K562 (cell line): Measurements from ENCODE around the gene ITGA2B. TPM values are rescaled to one million over a fixed set of nuclear protein-coding genes. Genes with fewer than 3 reads are reported as not detected.

Experiments used
- BCOR ChIP-seq: fragments of 450-650 bp; IDR thresholded peaks from 2 replicates; pipeline ENCODE4 v1.6.1; 2016
- CEBPB ChIP-seq: fragments of 450-650 bp; IDR thresholded peaks from 2 replicates; pipeline ENCODE4 v1.6.1; 2016; ENCODE audit warnings: missing genetic modification characterization, missing compliant biosample characterization
- DMBX1 ChIP-seq: fragments of 250-450 bp; sonication (Bioruptor Pico); IDR thresholded peaks from 2 replicates; pipeline ENCODE4 v1.8.0; 2022; ENCODE audit warnings: inconsistent platforms, mild to moderate bottlenecking, moderate library complexity, borderline replicate concordance
- NRF1 ChIP-seq, 2 experiments: fragments of 450-650 bp; IDR thresholded peaks in 1 of 2; conservative IDR thresholded peaks in 1 of 2; 2 replicates each; pipeline ENCODE4 v1.6.1; 2014; ENCODE audit warnings: mild to moderate bottlenecking in 2 of 2
- ZNF318 ChIP-seq, 2 experiments: fragments of 450-650 bp; IDR thresholded peaks; 2 replicates each; pipeline ENCODE4 v1.6.1; 2016; ENCODE audit warnings: mild to moderate bottlenecking in 2 of 2, borderline replicate concordance in 1 of 2, low read depth in 1 of 2, moderate library complexity in 1 of 2
- ZNF780A ChIP-seq: fragments of 250-450 bp; sonication (Bioruptor Pico); IDR thresholded peaks from 2 replicates; pipeline ENCODE4 v1.5.0; 2021; ENCODE audit warnings: mild to moderate bottlenecking
- polyA plus RNA-seq, 8 experiments: library from polyadenylated mRNA; depleted of rRNA in 4 of 8; stranded (reverse) in 5 of 8; unstranded in 3 of 8; fragments of >200 nt; fragmentation: Nextera tagmentation in 2 of 8; fragmentation: Illumina TruSeq in 1 of 8; extraction: Ambion mirVana in 2 of 8; extraction: Trizol in 1 of 8; gene quantifications; 2 replicates each; pipeline versions ENCODE4 v1.2.1 to v1.2.3, GENCODE V29; 2011 to 2014; ENCODE audit warnings: inconsistent platforms in 1 of 8, missing spikeins in 1 of 8
- total RNA-seq, 7 experiments: library from RNA; depleted of rRNA in 6 of 7; stranded (reverse); fragments of >200 nt in 6 of 7; fragmentation: Illumina TruSeq in 2 of 7; extraction: Trizol in 2 of 7; gene quantifications; 2 replicates each; pipeline versions ENCODE4 v1.2.1 to v1.2.3, GENCODE V29; 2011 to 2021; ENCODE audit warnings: low replicate concordance in 1 of 7

Gene ITGA2B
- total and polyA plus RNA-seq, 9 of the 15 experiments (the other 6 are each of a cell fraction or from before 2014, with no cell fraction given): 1.1 to 26.4 (median 5.6) TPM

GRCh38 chr17:44348988-44349364, 40.5 kb downstream of the ITGA2B start (continued):
- TF ChIP-seq ZNF318 (IDR thresholded peaks at IDR 0.05; ENCODE audit: borderline replicate concordance in 1 of 2, low read depth in 1 of 2): no peak
- TF ChIP-seq DMBX1 (CRISPR knock-in tag): no peak
- no peak for TF ChIP-seq CEBPB
- no peak for TF ChIP-seq BCOR
- TF ChIP-seq ZNF780A: no peak
- TF ChIP-seq NRF1 (conservative IDR thresholded peaks at IDR 0.05 in 1 of 2, IDR thresholded peaks at IDR 0.05 in 1 of 2): no peak
